ENCODE measurements around the gene CAMK1D. TPM values are rescaled to one million over a fixed set of nuclear protein-coding genes. Genes with fewer than 3 reads are reported as not detected.

Gene CAMK1D
- total and polyA plus RNA-seq, 8 donors, result 1.4 to 26.9 (median 3.9) TPM

DNA sequence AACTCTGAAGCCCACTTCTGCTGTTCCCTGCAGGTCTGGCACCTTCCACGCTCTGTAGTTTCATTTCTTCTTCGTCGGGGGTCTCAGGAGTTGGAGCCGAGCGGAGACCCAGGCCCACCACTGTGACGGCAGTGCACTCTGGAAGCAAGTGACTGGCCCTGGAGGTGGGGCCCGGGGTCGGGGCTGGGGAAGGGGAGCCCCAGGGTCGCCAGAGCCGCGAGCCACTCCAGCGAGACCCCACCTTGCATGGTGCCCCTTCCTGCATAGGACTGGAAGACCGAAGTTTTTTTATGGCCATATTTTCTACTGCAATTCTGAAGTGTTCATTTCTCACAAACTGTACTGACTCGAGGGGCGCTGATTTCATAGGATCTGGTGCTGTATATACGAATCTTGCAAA, 479.4 kb downstream of the CAMK1D start:
- H3K27ac ChIP-seq, result no peak overlapping the region
- peaks cover 0 to 14% (median 5%) of the 10 kb centered on the region in 4 donors for H3K36me3 ChIP-seq
- intact Hi-C loops (cut with DNase I; ENCODE audit: low total_unique reads), result no loop called here
- H3K27me3 ChIP-seq, result no peaks in the 10 kb centered on the region
- H3K4me3 ChIP-seq, result no peak overlapping the region
- H3K9me3 ChIP-seq, result no peaks in the 10 kb centered on the region
- no peak for DNase-seq
- 93 to 97% (median 94%) methylated on average over 16 of the region's 16 CpGs for WGBS, 5 donors
- TF ChIP-seq EP300 (IDR thresholded peaks at IDR 0.05) (no peak), POLR2AphosphoS5 (IDR thresholded peaks at IDR 0.05) (no peak), POLR2A (IDR thresholded peaks at IDR 0.05) (no peak)
- TF ChIP-seq, protein P1, sequence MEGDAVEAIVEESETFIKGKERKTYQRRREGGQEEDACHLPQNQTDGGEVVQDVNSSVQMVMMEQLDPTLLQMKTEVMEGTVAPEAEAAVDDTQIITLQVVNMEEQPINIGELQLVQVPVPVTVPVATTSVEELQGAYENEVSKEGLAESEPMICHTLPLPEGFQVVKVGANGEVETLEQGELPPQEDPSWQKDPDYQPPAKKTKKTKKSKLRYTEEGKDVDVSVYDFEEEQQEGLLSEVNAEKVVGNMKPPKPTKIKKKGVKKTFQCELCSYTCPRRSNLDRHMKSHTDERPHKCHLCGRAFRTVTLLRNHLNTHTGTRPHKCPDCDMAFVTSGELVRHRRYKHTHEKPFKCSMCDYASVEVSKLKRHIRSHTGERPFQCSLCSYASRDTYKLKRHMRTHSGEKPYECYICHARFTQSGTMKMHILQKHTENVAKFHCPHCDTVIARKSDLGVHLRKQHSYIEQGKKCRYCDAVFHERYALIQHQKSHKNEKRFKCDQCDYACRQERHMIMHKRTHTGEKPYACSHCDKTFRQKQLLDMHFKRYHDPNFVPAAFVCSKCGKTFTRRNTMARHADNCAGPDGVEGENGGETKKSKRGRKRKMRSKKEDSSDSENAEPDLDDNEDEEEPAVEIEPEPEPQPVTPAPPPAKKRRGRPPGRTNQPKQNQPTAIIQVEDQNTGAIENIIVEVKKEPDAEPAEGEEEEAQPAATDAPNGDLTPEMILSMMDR (IDR thresholded peaks at IDR 0.05), result no peak
- H3K4me1 ChIP-seq, result no peaks in the 10 kb centered on the region

DNA sequence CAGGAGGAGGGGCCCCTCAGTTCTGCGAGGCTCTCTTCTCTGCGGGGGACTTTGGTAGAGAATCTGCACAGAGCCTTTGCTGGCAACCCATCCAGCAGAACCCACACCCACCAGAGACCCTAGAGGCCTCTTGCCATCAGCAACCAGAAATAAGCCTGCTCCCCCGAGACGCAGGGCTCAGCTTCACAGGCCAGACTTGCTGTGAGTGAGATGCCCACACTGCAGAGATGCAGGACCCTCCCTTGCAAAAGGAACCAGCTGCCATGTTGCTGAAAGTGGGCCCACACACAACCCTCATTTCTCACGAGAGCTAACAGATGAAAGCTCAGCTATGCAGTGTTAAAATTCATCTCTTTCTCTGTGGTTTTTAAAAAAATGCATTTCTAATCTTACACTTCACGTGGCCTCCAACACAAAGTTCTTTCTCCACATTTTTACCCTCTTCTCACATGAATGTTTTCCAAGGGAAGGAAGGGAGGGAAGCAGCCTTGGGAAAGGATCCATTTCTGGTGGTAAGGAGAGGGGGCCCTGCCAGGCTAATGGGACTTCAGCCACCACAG, 480.6 kb downstream of the CAMK1D start:
- H3K4me3 ChIP-seq, result no peak overlapping the region
- H3K9me3 ChIP-seq, result no peaks in the 10 kb centered on the region
- intact Hi-C loops (cut with DNase I; ENCODE audit: low total_unique reads), result no loop called here
- no peaks in the 10 kb centered on the region for H3K4me1 ChIP-seq
- no peak for TF ChIP-seq POLR2A (IDR thresholded peaks at IDR 0.05)
- TF ChIP-seq POLR2AphosphoS5 (IDR thresholded peaks at IDR 0.05), result no peak
- TF ChIP-seq, protein P1 (IDR thresholded peaks at IDR 0.05), result no peak
- no peak for TF ChIP-seq EP300 (IDR thresholded peaks at IDR 0.05)
- 88 to 95% (median 91%) methylated on average over 6 of the region's 6 CpGs for WGBS, 5 donors
- H3K27me3 ChIP-seq, result no peaks in the 10 kb centered on the region
- H3K27ac ChIP-seq, result no peak overlapping the region
- H3K36me3 ChIP-seq, result peaks cover 0 to 14% (median 5%) of the 10 kb centered on the region in 4 donors
- no peak for DNase-seq

DNA sequence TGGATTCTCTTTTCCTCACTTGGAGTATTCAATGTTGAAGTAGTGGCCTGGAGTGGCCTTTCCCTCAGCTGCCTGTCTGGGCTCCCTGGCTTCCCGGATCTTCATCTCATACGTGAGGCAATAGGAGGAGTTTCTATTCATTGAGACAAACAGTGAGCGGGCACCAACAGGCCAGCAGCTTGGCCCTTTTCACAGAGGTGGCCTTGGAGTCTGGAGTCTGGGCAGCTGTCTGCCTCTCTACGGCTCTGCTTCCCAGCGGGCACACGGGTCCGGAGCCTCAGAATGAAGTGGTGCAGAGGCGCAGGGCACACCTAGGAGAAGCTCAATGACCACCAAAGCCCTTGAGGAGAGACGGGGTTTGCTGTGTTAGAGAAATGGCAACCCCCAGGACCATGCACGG, 482.7 kb downstream of the CAMK1D start:
- no peak overlapping the region for H3K27ac ChIP-seq
- H3K36me3 ChIP-seq, result peaks cover 0 to 14% (median 5%) of the 10 kb centered on the region in 4 donors
- H3K4me1 ChIP-seq, result no peaks in the 10 kb centered on the region
- H3K27me3 ChIP-seq, result no peaks in the 10 kb centered on the region
- no peak for DNase-seq
- H3K4me3 ChIP-seq, result no peak overlapping the region
- intact Hi-C loops (cut with DNase I; ENCODE audit: low total_unique reads), result no loop called here
- TF ChIP-seq POLR2AphosphoS5 (IDR thresholded peaks at IDR 0.05) (no peak), EP300 (IDR thresholded peaks at IDR 0.05) (no peak), POLR2A (IDR thresholded peaks at IDR 0.05) (no peak)
- TF ChIP-seq, protein P1 (IDR thresholded peaks at IDR 0.05), result no peak
- WGBS, 5 donors, result 89 to 97% (median 95%) methylated on average over 9 to 10 of the region's 10 CpGs
- H3K9me3 ChIP-seq, result no peaks in the 10 kb centered on the region

DNA sequence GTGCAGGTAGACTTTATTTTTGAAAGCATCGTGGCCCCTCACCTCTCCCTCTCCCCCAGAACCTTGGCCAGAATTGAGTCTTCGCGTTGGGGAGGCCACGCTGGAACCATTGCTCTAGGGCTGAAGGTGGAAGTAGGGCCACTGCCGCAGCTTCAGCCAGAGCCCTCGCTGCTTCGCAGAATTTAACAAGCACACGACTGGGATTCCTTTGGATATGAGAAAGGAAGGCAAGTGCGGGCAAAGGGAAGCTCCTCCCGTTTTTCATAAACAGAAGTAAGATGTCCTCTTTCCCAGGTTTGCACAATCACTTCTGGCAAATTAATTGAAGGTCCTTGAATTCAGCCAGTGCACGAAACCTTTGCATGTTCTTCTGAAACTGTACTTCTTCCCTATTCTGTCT, 484.1 kb downstream of the CAMK1D start:
- peaks cover 0 to 14% (median 4%) of the 10 kb centered on the region in 4 donors for H3K36me3 ChIP-seq
- no peaks in the 10 kb centered on the region for H3K27me3 ChIP-seq
- H3K27ac ChIP-seq, result no peak overlapping the region
- DNase-seq, result no peak
- TF ChIP-seq EP300 (IDR thresholded peaks at IDR 0.05), result no peak
- no peak for TF ChIP-seq POLR2A (IDR thresholded peaks at IDR 0.05)
- TF ChIP-seq, protein P1 (IDR thresholded peaks at IDR 0.05), result no peak
- no peak for TF ChIP-seq POLR2AphosphoS5 (IDR thresholded peaks at IDR 0.05)
- 86 to 92% (median 91%) methylated on average over 11 of the region's 11 CpGs for WGBS, 5 donors
- intact Hi-C loops (cut with DNase I; ENCODE audit: low total_unique reads), result no loop called here
- no peaks in the 10 kb centered on the region for H3K4me1 ChIP-seq
- no peak overlapping the region for H3K4me3 ChIP-seq
- H3K9me3 ChIP-seq, result no peaks in the 10 kb centered on the region

All from stomach (tissue), 9 donors.